ENCODE measurements around the gene WRNIP1.

The WRNIP1 gene

DNA sequence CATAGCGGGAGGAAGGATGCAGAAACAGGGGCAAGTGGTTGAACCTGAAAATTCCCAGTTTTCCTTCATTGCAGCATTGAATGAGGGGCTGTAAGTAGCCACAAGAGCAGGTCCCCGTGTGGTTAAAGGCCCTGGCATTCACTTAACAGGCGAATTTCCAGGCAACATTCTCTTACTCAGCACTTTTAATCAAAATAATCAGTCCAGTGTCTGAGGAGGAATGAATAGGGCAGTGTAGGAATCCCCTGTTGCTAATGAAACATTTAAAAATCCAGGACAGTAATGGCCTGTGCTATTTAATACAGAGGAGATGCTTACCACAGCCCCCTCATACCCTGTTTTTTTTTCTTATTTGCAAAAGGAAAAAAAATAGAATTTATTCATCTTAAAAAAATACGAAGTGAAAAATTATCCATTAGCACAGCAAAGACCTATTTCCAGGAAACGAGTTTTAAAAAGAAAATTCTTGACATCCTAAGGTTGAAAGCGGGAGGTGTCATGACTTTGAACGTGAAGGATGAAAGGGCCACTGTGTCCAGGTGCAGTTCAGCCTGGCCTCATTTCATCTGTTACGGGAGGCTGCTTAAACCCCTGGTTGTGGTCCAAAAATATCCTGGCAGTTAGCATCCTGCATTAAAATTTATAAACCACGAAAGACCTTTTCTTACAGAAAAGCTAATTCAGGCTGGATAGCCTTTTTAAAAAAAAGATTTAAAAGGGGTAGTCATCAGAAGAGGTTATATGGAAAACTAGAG, 34.7 kb upstream of the WRNIP1 start:
- no peaks in the 10 kb centered on the region for H3K79me2 ChIP-seq (ENCODE audit: insufficient read depth, low read length)
- no peak overlapping the region for H3K27ac ChIP-seq (ENCODE audit: low read depth, low read length)
- H3K9ac ChIP-seq (ENCODE audit: low read length) = no peak overlapping the region
- H3K9me2 ChIP-seq (replicated peaks; ENCODE audit: insufficient read depth, low read length) = no peaks in the 10 kb centered on the region
- H3K27me3 ChIP-seq (ENCODE audit: low read length) = no peaks in the 10 kb centered on the region
- H3K9me3 ChIP-seq (ENCODE audit: insufficient read depth, low read length) = no peaks in the 10 kb centered on the region
- no peaks in the 10 kb centered on the region for H3F3A ChIP-seq (ENCODE audit: insufficient read depth)
- H3K4me2 ChIP-seq (ENCODE audit: low read depth, low read length, poor library complexity, severe bottlenecking) = no peak overlapping the region
- no peak overlapping the region for H2AFZ ChIP-seq (ENCODE audit: low read depth, low read length, severe bottlenecking)
- no peaks in the 10 kb centered on the region for H3K36me3 ChIP-seq (ENCODE audit: low read length)
- no peaks in the 10 kb centered on the region for H4K20me1 ChIP-seq (ENCODE audit: low read depth, low read length)
- TF ChIP-seq, protein P1, sequence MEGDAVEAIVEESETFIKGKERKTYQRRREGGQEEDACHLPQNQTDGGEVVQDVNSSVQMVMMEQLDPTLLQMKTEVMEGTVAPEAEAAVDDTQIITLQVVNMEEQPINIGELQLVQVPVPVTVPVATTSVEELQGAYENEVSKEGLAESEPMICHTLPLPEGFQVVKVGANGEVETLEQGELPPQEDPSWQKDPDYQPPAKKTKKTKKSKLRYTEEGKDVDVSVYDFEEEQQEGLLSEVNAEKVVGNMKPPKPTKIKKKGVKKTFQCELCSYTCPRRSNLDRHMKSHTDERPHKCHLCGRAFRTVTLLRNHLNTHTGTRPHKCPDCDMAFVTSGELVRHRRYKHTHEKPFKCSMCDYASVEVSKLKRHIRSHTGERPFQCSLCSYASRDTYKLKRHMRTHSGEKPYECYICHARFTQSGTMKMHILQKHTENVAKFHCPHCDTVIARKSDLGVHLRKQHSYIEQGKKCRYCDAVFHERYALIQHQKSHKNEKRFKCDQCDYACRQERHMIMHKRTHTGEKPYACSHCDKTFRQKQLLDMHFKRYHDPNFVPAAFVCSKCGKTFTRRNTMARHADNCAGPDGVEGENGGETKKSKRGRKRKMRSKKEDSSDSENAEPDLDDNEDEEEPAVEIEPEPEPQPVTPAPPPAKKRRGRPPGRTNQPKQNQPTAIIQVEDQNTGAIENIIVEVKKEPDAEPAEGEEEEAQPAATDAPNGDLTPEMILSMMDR (IDR thresholded peaks at IDR 0.05; ENCODE audit: insufficient read depth, low read length, poor library complexity, severe bottlenecking) = no peak
- no peak for TF ChIP-seq EZH2phosphoT487 (conservative IDR thresholded peaks at IDR 0.05; ENCODE audit: low read length)
- no peak overlapping the region for H3K4me3 ChIP-seq (ENCODE audit: insufficient read depth, low read length, poor library complexity, severe bottlenecking)

- Histone ChIP-seq H3K9ac (ENCODE audit: low read length) (no peak overlapping the region), H3K27ac (ENCODE audit: low read depth, low read length) (no peak overlapping the region), H3K9me2 (replicated peaks; ENCODE audit: insufficient read depth, low read length) (no peaks in the 10 kb centered on the region), H3K9me3 (ENCODE audit: insufficient read depth, low read length) (no peaks in the 10 kb centered on the region), H3K79me2 (ENCODE audit: insufficient read depth, low read length) (no peaks in the 10 kb centered on the region), H2AFZ (ENCODE audit: low read depth, low read length, severe bottlenecking) (no peak overlapping the region), H4K20me1 (ENCODE audit: low read depth, low read length) (no peaks in the 10 kb centered on the region), H3K27me3 (ENCODE audit: low read length) (no peaks in the 10 kb centered on the region), H3K4me3 (ENCODE audit: insufficient read depth, low read length, poor library complexity, severe bottlenecking) (no peak overlapping the region), H3K36me3 (ENCODE audit: low read length) (no peaks in the 10 kb centered on the region), H3F3A (ENCODE audit: insufficient read depth) (no peaks in the 10 kb centered on the region), H3K4me2 (ENCODE audit: low read depth, low read length, poor library complexity, severe bottlenecking) (no peak overlapping the region)
- TF ChIP-seq EZH2phosphoT487 (conservative IDR thresholded peaks at IDR 0.05; ENCODE audit: low read length) = no peak
- TF ChIP-seq, protein P1 (IDR thresholded peaks at IDR 0.05; ENCODE audit: insufficient read depth, low read length, poor library complexity, severe bottlenecking) = no peak
Measured at GRCh38 chr6:2731281-2731909, 33.8 kb upstream of the WRNIP1 start.

- Histone ChIP-seq H4K20me1 (ENCODE audit: low read depth, low read length) (no peaks in the 10 kb centered on the region), H3K9ac (ENCODE audit: low read length) (no peak overlapping the region), H3K79me2 (ENCODE audit: insufficient read depth, low read length) (no peaks in the 10 kb centered on the region), H3K27ac (ENCODE audit: low read depth, low read length) (no peak overlapping the region), H3K36me3 (ENCODE audit: low read length) (no peaks in the 10 kb centered on the region), H3K9me2 (replicated peaks; ENCODE audit: insufficient read depth, low read length) (no peaks in the 10 kb centered on the region), H3K27me3 (ENCODE audit: low read length) (no peaks in the 10 kb centered on the region), H3K9me3 (ENCODE audit: insufficient read depth, low read length) (no peaks in the 10 kb centered on the region), H3K4me3 (ENCODE audit: insufficient read depth, low read length, poor library complexity, severe bottlenecking) (no peak overlapping the region), H3K4me2 (ENCODE audit: low read depth, low read length, poor library complexity, severe bottlenecking) (no peak overlapping the region), H3F3A (ENCODE audit: insufficient read depth) (no peaks in the 10 kb centered on the region), H2AFZ (ENCODE audit: low read depth, low read length, severe bottlenecking) (no peak overlapping the region)
- no peak for TF ChIP-seq EZH2phosphoT487 (conservative IDR thresholded peaks at IDR 0.05; ENCODE audit: low read length)
- TF ChIP-seq, protein P1 (IDR thresholded peaks at IDR 0.05; ENCODE audit: insufficient read depth, low read length, poor library complexity, severe bottlenecking) = no peak
Measured at GRCh38 chr6:2732503-2733089, 32.6 kb upstream of the WRNIP1 start.
